ENCODE data around the gene KLHL17.
A peak's percentile ranks its signal among the peaks of the same experiment; 100 is the strongest.

KLHL17 gene

DNA sequence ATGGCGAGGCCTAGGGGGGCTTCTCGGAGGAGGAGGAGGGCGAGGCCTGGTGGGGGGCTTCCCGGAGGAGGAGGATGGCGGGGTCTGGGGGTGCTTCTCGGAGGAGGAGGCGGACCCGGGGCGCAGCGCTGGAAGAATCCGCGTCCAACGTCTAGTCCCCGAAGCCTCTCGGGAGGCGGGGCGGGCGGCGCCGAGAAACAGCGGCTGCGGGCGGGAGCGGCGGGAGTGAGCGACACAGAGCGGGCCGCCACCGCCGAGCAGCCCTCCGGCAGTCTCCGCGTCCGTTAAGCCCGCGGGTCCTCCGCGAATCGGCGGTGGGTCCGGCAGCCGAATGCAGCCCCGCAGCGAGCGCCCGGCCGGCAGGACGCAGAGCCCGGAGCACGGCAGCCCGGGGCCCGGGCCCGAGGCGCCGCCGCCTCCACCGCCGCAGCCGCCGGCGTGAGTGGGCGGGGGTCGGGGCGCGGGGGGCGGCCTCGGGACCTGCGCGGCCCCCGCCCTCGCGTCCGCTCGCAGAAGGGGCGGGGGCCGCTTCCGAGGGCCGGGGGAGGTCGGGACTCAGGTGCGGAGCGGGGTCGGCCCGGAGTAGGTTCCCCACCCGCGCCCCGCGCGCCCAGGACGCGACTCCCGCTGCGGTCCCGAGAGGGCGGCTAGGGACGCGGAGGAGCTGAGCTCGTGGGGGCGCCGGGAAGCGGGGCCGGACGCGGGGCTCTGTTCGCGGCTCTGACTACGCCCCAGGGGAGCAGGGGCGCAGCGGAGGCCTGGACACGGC, at the start of gene KLHL17:
Gene KLHL17, plus strand, starts transcription at position 222 of the 769 bp plus-strand sequence. Its CDS starts 110 bp downstream, at position 332.
- peak; percentile 76 to 79 for DNase-seq

- DNase-seq = no peak
These were observed 49.3 kb upstream of the KLHL17 start for GRCh38 chr1:910881-911721.

DNA sequence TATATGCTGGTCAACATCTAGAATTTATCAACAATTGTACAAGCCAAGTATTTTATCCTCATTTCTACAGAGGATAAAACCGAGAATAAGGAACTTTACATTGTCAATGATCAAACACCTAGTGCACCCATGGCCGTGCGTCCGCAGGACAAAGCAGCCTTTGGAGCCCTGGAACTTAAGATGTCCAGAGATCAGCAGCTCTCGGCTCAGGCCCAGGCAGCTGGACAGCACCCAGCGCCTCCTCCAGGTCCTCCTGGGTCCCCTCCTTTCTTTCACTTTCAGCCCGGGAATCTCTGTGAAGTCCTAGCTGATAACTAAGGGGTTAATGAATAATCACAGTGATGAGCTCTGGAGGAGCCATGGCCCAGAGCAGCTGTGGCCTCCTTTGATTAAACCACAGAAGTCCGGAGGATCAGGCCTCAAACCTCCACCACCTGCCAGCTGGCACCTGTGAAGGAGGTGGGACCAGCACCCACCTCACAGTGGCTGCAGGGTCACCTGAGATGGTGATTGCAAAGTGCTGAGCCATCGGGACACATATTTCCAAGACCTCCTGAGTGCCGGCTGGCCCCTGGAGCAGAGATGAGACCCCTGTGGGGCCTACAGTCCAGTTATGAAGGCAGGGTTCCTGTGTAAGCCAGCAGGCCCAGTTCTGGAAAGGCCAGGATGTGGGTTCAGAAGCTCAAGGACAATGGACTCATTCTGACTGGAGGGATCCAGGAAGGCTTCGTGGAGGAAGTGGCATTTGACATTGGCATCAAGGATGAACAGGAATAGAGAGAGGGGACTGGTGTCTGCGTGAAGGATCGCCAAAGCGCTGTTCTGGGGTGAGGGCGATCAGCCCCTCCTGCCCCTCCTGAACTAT, 48.3 kb upstream of the KLHL17 start:
- no peak for DNase-seq

- DNase-seq = no peak
These were observed 47.6 kb upstream of the KLHL17 start for GRCh38 chr1:912740-913301.

GRCh38 chr1:913491-914130, 46.8 kb upstream of the KLHL17 start:
- no peak for DNase-seq

GRCh38 chr1:914131-914890, 46.1 kb upstream of the KLHL17 start:
- no peak for DNase-seq

GRCh38 chr1:914891-915280, 45.5 kb upstream of the KLHL17 start:
- no peak for DNase-seq

DNA sequence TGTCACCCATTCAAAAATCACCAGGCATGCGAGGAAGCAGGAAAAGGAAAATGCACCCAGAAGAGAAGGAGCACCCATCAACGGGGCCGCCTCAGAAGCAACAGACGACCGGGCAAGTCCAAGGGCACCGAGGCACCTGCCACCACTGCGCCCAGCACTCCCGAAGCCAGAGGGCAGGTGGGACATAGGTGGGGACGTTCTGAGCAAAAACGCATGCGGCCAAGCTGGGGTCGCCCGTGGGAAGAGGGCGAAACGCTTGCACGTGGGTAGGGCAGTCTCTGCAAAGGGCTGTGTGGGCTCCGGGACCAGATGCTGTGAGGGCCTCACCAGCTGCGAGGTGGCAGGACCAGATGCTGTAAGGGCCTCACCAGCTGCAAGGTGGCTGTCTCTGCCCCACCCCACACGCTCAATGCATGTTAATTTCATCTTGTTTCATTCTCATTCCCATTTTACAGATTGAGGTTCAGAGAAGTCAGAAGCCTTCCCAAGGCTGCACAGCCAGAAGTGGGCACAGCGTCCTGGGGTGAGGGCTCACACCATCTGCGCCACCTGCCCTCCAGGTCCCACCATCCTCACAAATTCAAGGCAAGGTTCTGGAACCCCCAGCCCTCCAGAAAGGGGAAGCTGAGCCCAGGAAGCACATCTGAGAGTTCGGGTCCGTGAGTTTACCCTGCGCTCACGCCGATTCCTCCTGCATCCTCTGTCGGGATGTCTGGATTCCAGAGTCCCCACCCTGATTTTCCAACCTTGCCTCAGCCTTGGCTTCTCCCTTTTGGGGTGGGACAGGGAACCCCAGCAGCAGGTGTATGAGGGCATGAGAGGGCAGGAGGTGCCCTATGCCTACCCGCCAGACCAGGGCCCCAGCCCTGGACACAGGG, 44.9 kb upstream of the KLHL17 start:
- no peak for DNase-seq

DNA sequence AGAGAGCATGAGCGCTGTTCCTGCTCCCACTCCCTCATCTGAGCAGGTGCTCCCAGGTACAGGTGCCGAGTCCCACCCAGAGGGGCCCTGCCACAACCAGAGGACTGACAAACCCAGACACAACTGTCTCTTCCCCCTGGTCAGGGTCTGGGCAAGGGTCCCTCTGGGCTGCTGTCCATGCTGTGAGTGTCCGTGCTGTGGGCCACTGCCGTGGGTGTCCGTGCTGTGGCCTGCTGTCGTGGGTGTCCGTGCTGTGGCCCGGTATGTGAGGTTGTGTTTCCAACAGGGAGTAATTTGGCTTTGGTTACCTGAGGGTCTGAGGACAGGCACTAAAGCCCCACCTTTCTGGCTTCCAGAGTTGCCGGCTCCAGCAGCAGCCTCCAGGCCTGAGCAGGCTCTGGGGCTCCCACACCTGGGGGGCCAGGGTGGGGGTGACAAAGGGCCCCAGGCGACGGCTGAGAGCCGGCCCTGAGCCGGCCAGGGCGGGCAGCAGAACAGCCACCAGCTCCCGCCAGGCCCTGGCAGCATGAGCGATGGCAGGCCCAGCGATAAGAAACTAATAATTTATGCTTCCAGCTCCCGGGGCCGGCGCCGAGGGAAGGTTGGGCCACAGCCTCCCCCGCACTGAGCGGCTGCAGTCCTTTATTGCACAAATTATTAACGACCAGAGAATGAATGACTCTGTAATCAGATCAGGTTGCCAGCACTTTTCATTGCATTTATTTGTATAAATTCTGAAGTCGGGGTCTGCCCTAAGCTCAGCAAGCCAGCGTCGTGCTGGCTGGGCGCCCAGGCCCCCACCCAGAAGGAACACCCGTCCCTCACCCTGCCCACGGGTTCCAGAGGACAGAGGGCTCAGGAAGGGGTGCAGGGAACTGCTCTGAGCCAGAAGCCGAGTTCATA, 44.0 kb upstream of the KLHL17 start:
- no peak for DNase-seq

- DNase-seq = no peak
These were observed 43.3 kb upstream of the KLHL17 start for GRCh38 chr1:917076-917459.

DNA sequence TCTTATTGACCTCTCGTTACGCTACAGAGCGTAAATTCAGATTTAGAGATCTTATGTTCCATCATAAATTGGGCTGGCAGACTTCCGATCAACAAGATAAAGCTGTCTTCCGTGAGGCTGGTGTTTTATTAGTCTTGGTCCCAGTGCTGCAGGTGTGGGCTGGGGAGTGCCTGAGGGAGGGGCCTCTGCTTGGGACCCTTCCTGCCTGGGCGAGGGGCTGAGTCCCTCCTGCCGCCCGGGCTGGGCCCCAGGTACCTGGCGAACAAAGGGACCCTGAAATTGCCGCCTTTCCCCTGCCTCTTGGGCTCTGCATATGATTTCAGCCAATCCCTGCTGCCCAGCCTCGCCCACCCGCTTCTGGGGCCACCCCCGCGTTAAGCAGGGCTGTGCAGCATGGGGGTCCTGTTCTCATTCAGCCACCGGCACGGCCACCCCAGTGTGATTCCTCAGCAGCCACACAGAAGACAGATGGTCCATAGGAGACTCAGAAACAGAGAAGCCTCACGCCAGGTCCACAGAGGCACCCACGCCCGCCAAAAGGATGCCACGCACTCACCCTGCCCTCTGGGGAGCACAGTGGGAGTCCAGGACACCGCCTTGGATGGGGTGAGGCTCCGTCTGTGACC, 42.8 kb upstream of the KLHL17 start:
- DNase-seq = no peak

DNA sequence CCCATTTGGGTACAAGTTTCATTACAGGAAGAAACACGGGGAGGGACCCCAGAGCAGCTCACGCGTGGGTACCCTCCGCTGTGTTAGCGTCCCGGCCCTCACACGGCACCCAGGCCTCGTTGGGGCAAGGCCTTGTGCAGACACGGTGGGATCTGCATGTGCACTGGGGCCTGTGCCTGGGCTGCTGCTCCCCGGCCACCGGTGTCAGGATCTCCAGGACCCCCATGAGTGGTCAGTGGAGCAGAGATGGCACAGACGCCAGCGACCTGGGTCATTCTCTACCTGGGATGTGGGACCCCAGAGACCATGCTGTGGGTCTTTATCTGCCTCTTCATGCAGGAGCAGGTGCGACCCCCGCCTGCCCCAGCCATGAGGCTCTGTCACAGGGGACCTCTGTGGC, 42.0 kb upstream of the KLHL17 start:
- DNase-seq = no peak

DNA sequence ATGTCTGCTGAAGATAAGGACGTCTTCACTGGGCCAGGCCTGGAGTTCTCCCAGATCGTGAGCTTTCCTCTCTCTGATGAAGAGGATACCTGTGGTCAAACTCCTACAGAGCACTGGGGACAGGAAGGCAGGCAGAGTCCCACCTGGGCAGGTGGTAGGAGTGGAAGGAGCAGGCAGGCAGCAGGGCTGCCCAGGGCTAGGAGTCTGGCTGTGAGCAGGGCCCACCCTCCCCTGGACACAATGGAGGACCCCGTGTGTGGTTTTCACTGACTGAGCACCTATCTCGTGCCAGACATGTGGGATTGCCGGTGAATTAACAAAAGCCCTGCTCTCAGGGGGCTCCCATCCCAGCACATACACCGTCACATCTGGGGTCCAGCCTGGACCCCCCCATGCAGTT, 41.5 kb upstream of the KLHL17 start:
- no peak for DNase-seq

DNA sequence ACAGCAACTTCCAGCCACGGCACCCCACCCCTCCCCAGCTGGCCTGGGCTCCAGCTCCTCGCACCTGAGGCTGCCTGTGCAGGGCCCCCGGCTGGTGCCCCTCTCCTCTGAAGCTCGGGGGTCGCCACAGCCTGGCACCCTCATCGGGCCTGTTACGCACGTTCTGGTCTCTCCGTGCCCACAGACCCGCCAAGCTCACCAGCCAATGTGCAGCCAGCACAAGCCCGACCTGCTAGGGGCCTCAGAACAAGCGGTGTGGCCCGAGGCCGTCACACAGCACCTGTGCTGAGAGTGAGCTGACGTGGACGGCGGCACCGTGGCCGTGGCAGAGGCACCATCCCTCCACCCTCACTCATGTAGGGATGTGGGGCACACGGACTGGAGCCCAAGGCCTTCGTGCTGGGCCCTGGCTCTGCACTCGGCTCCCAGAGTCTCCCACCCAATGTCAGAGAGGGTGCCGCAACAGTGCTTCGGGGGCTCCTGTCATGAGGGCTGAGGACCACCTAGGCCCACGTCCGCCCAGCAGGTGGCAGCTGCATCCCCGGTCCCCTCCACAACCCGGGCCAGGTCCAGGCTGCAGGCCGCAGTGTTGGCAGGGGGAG, 41.0 kb upstream of the KLHL17 start:
- DNase-seq = no peak

- no peak for DNase-seq
These were observed 40.4 kb upstream of the KLHL17 start for GRCh38 chr1:920010-920409.

GRCh38 chr1:920521-920920, 39.9 kb upstream of the KLHL17 start:
- no peak for DNase-seq

- DNase-seq = no peak
These were observed 39.2 kb upstream of the KLHL17 start for GRCh38 chr1:921011-921837.
